ENCODE results near the gene AKAP9. TPM values are rescaled to one million over a fixed set of nuclear protein-coding genes. Genes with fewer than 3 reads are reported as not detected.
A peak's percentile ranks its signal among the peaks of the same experiment; 100 is the strongest.

Gene AKAP9
- total and polyA plus RNA-seq, 5 donors, result 15.5 to 47.4 (median 36.0) TPM

DNA sequence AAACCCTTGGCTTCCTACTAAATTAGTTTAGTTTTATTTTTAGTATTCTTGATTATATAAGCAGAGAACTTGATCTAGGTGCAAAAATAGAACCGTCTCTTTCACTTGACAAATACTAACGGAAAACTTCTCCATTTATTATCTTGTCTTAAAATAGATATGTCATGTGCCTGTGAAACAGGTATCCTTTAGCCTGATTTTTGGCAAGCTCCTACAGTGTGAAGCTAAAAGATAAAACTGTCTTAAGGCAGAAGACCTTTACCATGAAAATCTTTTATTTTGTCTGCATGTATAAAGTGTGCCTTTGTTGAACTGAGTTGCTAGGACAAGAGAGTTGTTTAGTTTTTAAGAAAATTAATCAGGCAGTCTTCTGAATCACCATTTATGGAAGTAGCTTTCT is 103.0 kb downstream of the AKAP9 start:
- no peak overlapping the region for H3K27ac ChIP-seq (ENCODE audit: low read length)
- H3K4me1 ChIP-seq (ENCODE audit: control insufficient read depth, insufficient read depth, low read length), result no peaks in the 10 kb centered on the region
- DNase-seq (no peak), ATAC-seq (peak; percentile 41 to 77)
- no peak overlapping the region for H3K4me3 ChIP-seq (ENCODE audit: low read length)
- intact Hi-C loops (cut with DNase I), result no loop called here
- no peaks in the 10 kb centered on the region for H3K9me3 ChIP-seq (ENCODE audit: control insufficient read depth, low read length)
- no peaks in the 10 kb centered on the region for H3K27me3 ChIP-seq (ENCODE audit: control insufficient read depth, insufficient read depth)
- WGBS, result 40% methylated on average over 2 of the region's 2 CpGs

DNA sequence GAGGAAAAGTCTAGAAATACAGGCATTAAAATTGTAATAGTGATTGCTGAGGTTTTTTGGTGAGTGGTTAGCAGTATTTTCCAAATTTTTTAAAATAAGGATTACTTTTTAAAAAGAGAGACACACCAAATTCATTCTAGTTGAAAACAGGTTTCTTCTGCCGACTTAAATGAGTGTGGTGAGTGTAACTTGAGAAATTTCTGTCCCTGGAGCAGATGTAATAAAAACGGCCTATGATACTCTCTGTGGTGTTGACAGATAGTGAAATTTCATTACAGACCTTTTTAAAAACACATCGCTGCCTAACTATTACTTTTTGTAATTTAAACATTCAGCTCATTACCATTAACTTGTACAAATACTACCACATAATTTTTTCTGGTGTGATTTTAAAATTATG is 103.5 kb downstream of the AKAP9 start:
- WGBS, result 49% methylated on average over 3 of the region's 3 CpGs
- H3K4me3 ChIP-seq (ENCODE audit: low read length), result no peak overlapping the region
- no peak overlapping the region for H3K27ac ChIP-seq (ENCODE audit: low read length)
- no peaks in the 10 kb centered on the region for H3K4me1 ChIP-seq (ENCODE audit: control insufficient read depth, insufficient read depth, low read length)
- no peak for DNase-seq
- H3K27me3 ChIP-seq (ENCODE audit: control insufficient read depth, insufficient read depth), result no peaks in the 10 kb centered on the region
- intact Hi-C loops (cut with DNase I), result no loop called here
- H3K9me3 ChIP-seq (ENCODE audit: control insufficient read depth, low read length), result no peaks in the 10 kb centered on the region
- ATAC-seq, result no peak

DNA sequence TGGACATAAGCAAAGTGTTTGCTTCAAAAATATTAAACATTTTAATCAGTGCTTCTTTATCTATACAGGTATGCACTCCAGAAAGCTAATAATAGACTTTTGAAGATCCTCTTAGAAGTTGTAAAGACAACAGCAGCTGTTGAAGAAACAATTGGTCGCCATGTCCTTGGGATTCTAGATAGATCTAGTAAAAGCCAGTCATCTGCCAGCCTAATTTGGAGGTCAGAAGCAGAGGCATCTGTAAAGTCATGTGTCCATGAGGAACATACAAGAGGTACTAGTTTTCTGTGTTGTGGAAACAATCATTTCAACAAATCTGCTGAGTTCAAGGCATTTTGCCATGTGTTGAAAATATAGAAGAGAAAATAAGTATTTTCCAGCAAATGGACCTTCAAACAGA is 104.3 kb downstream of the AKAP9 start:
- 93% methylated on average over 1 of the region's 1 CpG for WGBS
- DNase-seq (no peak), ATAC-seq (no peak)
- H3K27me3 ChIP-seq (ENCODE audit: control insufficient read depth, insufficient read depth), result no peaks in the 10 kb centered on the region
- no peaks in the 10 kb centered on the region for H3K9me3 ChIP-seq (ENCODE audit: control insufficient read depth, low read length)
- no peak overlapping the region for H3K4me3 ChIP-seq (ENCODE audit: low read length)
- H3K4me1 ChIP-seq (ENCODE audit: control insufficient read depth, insufficient read depth, low read length), result no peaks in the 10 kb centered on the region
- intact Hi-C loops (cut with DNase I), result no loop called here
- no peak overlapping the region for H3K27ac ChIP-seq (ENCODE audit: low read length)

- DNase-seq, result no peak
- Histone ChIP-seq H3K9me3 (ENCODE audit: control insufficient read depth, low read length) (no peaks in the 10 kb centered on the region), H3K27ac (ENCODE audit: low read length) (no peak overlapping the region), H3K4me3 (ENCODE audit: low read length) (no peak overlapping the region), H3K4me1 (ENCODE audit: control insufficient read depth, insufficient read depth, low read length) (no peaks in the 10 kb centered on the region), H3K27me3 (ENCODE audit: control insufficient read depth, insufficient read depth) (no peaks in the 10 kb centered on the region)
- intact Hi-C loops (cut with DNase I), result no loop called here
- ATAC-seq, result no peak
Observed at GRCh38 chr7:92051655-92052054, 111.0 kb downstream of the AKAP9 start.

DNA sequence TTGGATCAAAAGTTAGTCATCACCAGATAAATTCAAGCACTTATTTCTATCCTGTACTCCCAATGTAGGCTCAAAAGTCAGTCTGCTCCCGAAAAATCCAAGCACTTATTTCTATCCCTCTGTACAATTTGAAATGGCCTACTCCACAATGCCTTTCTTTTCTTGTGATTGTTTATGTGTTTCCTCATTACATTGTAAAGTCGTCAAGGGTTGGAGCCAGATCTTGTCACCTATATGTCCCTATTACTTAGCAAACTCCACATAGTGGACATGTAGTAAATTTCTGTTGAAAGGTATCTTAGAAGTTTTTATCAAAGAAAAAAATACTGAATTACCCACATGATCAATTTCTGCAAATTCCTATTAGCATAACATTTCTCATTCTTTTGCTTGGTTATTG is 111.5 kb downstream of the AKAP9 start:
- no peak overlapping the region for H3K27ac ChIP-seq (ENCODE audit: low read length)
- no peak for ATAC-seq
- no peak for DNase-seq
- intact Hi-C loops (cut with DNase I), result no loop called here
- 69% methylated on average over 2 of the region's 2 CpGs for WGBS
- H3K4me1 ChIP-seq (ENCODE audit: control insufficient read depth, insufficient read depth, low read length), result no peaks in the 10 kb centered on the region
- H3K27me3 ChIP-seq (ENCODE audit: control insufficient read depth, insufficient read depth), result no peaks in the 10 kb centered on the region
- H3K9me3 ChIP-seq (ENCODE audit: control insufficient read depth, low read length), result no peaks in the 10 kb centered on the region
- H3K4me3 ChIP-seq (ENCODE audit: low read length), result no peak overlapping the region

GRCh38 chr7:92052684-92053083 is 112.0 kb downstream of the AKAP9 start:
- no peak overlapping the region for H3K27ac ChIP-seq (ENCODE audit: low read length)
- H3K27me3 ChIP-seq (ENCODE audit: control insufficient read depth, insufficient read depth), result no peaks in the 10 kb centered on the region
- ATAC-seq, result no peak
- no peaks in the 10 kb centered on the region for H3K9me3 ChIP-seq (ENCODE audit: control insufficient read depth, low read length)
- 73% methylated on average over 3 of the region's 3 CpGs for WGBS
- no peak overlapping the region for H3K4me3 ChIP-seq (ENCODE audit: low read length)
- intact Hi-C loops (cut with DNase I), result no loop called here
- no peaks in the 10 kb centered on the region for H3K4me1 ChIP-seq (ENCODE audit: control insufficient read depth, insufficient read depth, low read length)
- no peak for DNase-seq

DNA sequence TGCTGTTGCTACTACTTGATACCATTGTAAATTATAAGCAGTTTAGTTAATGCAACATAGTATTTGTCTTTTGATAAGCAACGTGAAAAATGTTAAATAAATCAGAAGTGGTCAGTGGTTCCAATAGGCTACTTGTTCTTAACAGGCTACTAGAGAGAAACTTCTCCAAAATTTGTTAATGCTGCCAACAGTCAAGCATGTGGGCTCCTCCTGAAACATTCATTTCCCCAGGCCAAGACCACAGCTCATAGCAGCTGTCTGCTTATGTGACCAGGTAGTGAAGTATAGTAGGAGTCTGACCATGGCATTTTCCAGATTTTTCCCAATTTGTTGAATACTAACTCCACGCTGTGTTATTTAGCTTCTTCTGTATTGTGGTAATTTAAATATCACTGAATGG is 112.7 kb downstream of the AKAP9 start:
- 62% methylated on average over 2 of the region's 2 CpGs for WGBS
- intact Hi-C loops (cut with DNase I), result no loop called here
- no peaks in the 10 kb centered on the region for H3K9me3 ChIP-seq (ENCODE audit: control insufficient read depth, low read length)
- no peak for DNase-seq
- H3K27ac ChIP-seq (ENCODE audit: low read length), result no peak overlapping the region
- H3K4me1 ChIP-seq (ENCODE audit: control insufficient read depth, insufficient read depth, low read length), result no peaks in the 10 kb centered on the region
- ATAC-seq, result peak in 1 of 2 donors; percentile 29
- no peak overlapping the region for H3K4me3 ChIP-seq (ENCODE audit: low read length)
- no peaks in the 10 kb centered on the region for H3K27me3 ChIP-seq (ENCODE audit: control insufficient read depth, insufficient read depth)

GRCh38 chr7:92056286-92056685 is 115.6 kb downstream of the AKAP9 start:
- DNase-seq, result no peak
- 53% methylated on average over 1 of the region's 1 CpG for WGBS
- no peak for ATAC-seq
- H3K9me3 ChIP-seq (ENCODE audit: control insufficient read depth, low read length), result no peaks in the 10 kb centered on the region
- H3K27me3 ChIP-seq (ENCODE audit: control insufficient read depth, insufficient read depth), result no peaks in the 10 kb centered on the region
- H3K4me1 ChIP-seq (ENCODE audit: control insufficient read depth, insufficient read depth, low read length), result no peaks in the 10 kb centered on the region
- H3K4me3 ChIP-seq (ENCODE audit: low read length), result no peak overlapping the region
- intact Hi-C loops (cut with DNase I), result no loop called here
- no peak overlapping the region for H3K27ac ChIP-seq (ENCODE audit: low read length)

GRCh38 chr7:92057375-92057774 is 116.7 kb downstream of the AKAP9 start:
- H3K9me3 ChIP-seq (ENCODE audit: control insufficient read depth, low read length), result no peaks in the 10 kb centered on the region
- H3K4me1 ChIP-seq (ENCODE audit: control insufficient read depth, insufficient read depth, low read length), result no peaks in the 10 kb centered on the region
- H3K27ac ChIP-seq (ENCODE audit: low read length), result peak overlapping the region; percentile 58
- ATAC-seq (peak; percentile 38 to 50), DNase-seq (no peak)
- no peaks in the 10 kb centered on the region for H3K27me3 ChIP-seq (ENCODE audit: control insufficient read depth, insufficient read depth)
- intact Hi-C loops (cut with DNase I), result no loop called here
- no peak overlapping the region for H3K4me3 ChIP-seq (ENCODE audit: low read length)
- WGBS, result 70% methylated on average over 2 of the region's 2 CpGs

DNA sequence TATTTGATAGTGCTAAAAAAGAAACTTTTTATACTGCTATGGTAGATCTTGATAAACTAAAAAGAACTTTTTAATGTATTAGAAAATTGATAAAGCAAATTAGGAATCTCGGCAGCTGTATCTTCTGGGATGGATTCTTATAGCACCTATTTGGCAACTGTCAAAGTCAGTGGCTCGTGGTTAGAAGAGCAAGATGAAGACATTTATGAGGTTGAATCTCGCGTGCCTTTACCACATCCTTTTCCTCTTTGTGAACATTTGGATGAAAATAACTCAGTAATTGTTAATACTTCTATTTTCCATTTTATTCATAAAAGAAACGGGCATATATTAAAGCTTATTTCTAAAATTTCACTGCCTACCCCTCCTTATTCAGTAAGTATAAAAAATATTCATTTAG is 117.4 kb downstream of the AKAP9 start:
- WGBS, result 81% methylated on average over 5 of the region's 5 CpGs
- Histone ChIP-seq H3K9me3 (ENCODE audit: control insufficient read depth, low read length) (no peaks in the 10 kb centered on the region), H3K4me1 (ENCODE audit: control insufficient read depth, insufficient read depth, low read length) (no peaks in the 10 kb centered on the region), H3K4me3 (ENCODE audit: low read length) (no peak overlapping the region), H3K27me3 (ENCODE audit: control insufficient read depth, insufficient read depth) (no peaks in the 10 kb centered on the region), H3K27ac (ENCODE audit: low read length) (no peak overlapping the region)
- intact Hi-C loops (cut with DNase I), result no loop called here
- no peak for ATAC-seq
- DNase-seq, result no peak

DNA sequence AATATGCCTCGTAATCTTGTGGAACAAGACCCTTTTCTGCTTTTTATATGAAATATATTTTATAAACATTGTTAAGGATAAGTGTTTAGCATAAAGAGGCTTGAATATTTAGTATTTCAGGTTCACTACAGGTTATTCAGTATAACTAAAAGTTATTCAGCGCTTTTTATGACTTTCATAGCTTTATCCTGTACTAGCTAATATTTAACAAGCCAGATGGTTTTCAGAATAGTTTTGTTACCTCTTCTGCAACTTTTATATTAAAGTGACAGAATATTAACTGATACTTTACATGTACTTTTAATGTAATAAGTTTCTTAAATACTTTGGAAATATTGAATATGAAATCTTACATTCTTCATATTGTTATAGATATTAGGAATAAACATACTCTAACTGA is 118.2 kb downstream of the AKAP9 start:
- H3K4me1 ChIP-seq (ENCODE audit: control insufficient read depth, insufficient read depth, low read length), result no peaks in the 10 kb centered on the region
- no peaks in the 10 kb centered on the region for H3K27me3 ChIP-seq (ENCODE audit: control insufficient read depth, insufficient read depth)
- no peak overlapping the region for H3K4me3 ChIP-seq (ENCODE audit: low read length)
- WGBS, result 93% methylated on average over 2 of the region's 2 CpGs
- H3K27ac ChIP-seq (ENCODE audit: low read length), result no peak overlapping the region
- DNase-seq (no peak), ATAC-seq (no peak)
- no peaks in the 10 kb centered on the region for H3K9me3 ChIP-seq (ENCODE audit: control insufficient read depth, low read length)
- intact Hi-C loops (cut with DNase I), result no loop called here

- Histone ChIP-seq H3K9me3 (ENCODE audit: control insufficient read depth, low read length) (no peaks in the 10 kb centered on the region), H3K4me1 (ENCODE audit: control insufficient read depth, insufficient read depth, low read length) (no peaks in the 10 kb centered on the region), H3K27ac (ENCODE audit: low read length) (no peak overlapping the region), H3K4me3 (ENCODE audit: low read length) (no peak overlapping the region), H3K27me3 (ENCODE audit: control insufficient read depth, insufficient read depth) (no peaks in the 10 kb centered on the region)
- DNase-seq (no peak), ATAC-seq (peak in 1 of 2 donors; percentile 67)
- 83% methylated on average over 5 of the region's 5 CpGs for WGBS
- intact Hi-C loops (cut with DNase I), result no loop called here
Observed at GRCh38 chr7:92061154-92061553, 120.5 kb downstream of the AKAP9 start.

All from right cardiac atrium (tissue), 5 donors.